ENCODE measurements around the gene PTPRM. TPM values are rescaled to one million over a fixed set of nuclear protein-coding genes. Genes with fewer than 3 reads are reported as not detected.
A peak's percentile ranks its signal among the peaks of the same experiment; 100 is the strongest.

The PTPRM gene
- total and polyA plus RNA-seq, 4 donors: 61.1 to 146 (median 87.5) TPM

- no peaks in the 10 kb centered on the region for H3K36me3 ChIP-seq (ENCODE audit: control insufficient read depth in 4 of 4, insufficient read depth in 4 of 4, low read length in 4 of 4)
- no peak for ATAC-seq (ENCODE audit: insufficient read depth, low FRiP score)
- H3K9ac ChIP-seq (ENCODE audit: insufficient read depth in 1 of 2, low read length in 2 of 2): no peak overlapping the region
- H3K4me3 ChIP-seq: no peak overlapping the region
- no peaks in the 10 kb centered on the region for H3K27me3 ChIP-seq (ENCODE audit: control insufficient read depth in 3 of 3, insufficient read depth in 3 of 3, low read length in 2 of 3)
- no peak for DNase-seq
- no peaks in the 10 kb centered on the region for H3K9me3 ChIP-seq (ENCODE audit: control insufficient read depth in 4 of 4, insufficient read depth in 3 of 4, low read length in 3 of 4)
- 84 to 89% methylated on average over 5 of the region's 5 CpGs for WGBS, 2 donors
- no peak for TF ChIP-seq CTCF (IDR thresholded peaks at IDR 0.05; ENCODE audit: control extremely low read depth, extremely low read depth)
- peaks cover 2 to 63% (median 30%) of the 10 kb centered on the region in 5 donors for H3K4me1 ChIP-seq (ENCODE audit: control insufficient read depth in 5 of 5, insufficient read depth in 5 of 5, low read length in 5 of 5)
- no peak overlapping the region for H3K27ac ChIP-seq (ENCODE audit: low read depth in 1 of 2, low read length in 1 of 2)
These were observed 183.8 kb downstream of the PTPRM start for GRCh38 chr18:7750966-7751365.

GRCh38 chr18:7754258-7754657 lies 187.1 kb downstream of the PTPRM start:
- Histone ChIP-seq H3K9me3 (ENCODE audit: control insufficient read depth in 4 of 4, insufficient read depth in 3 of 4, low read length in 3 of 4) (no peaks in the 10 kb centered on the region), H3K4me1 (ENCODE audit: control insufficient read depth in 5 of 5, insufficient read depth in 5 of 5, low read length in 5 of 5) (peaks cover 2 to 60% (median 22%) of the 10 kb centered on the region in 5 donors), H3K9ac (ENCODE audit: insufficient read depth in 1 of 2, low read length in 2 of 2) (no peak overlapping the region), H3K27me3 (ENCODE audit: control insufficient read depth in 3 of 3, insufficient read depth in 3 of 3, low read length in 2 of 3) (no peaks in the 10 kb centered on the region), H3K4me3 (no peak overlapping the region), H3K36me3 (ENCODE audit: control insufficient read depth in 4 of 4, insufficient read depth in 4 of 4, low read length in 4 of 4) (no peaks in the 10 kb centered on the region), H3K27ac (ENCODE audit: low read depth in 1 of 2, low read length in 1 of 2) (peak overlapping the region in 1 of 2 donors; percentile 6)
- 72 to 82% methylated on average over 1 of the region's 1 CpG for WGBS, 2 donors
- ATAC-seq (ENCODE audit: insufficient read depth, low FRiP score): no peak
- DNase-seq: no peak
- TF ChIP-seq CTCF (IDR thresholded peaks at IDR 0.05; ENCODE audit: control extremely low read depth, extremely low read depth): no peak

GRCh38 chr18:7754725-7755181 lies 187.6 kb downstream of the PTPRM start:
- Histone ChIP-seq H3K9me3 (ENCODE audit: control insufficient read depth in 4 of 4, insufficient read depth in 3 of 4, low read length in 3 of 4) (no peaks in the 10 kb centered on the region), H3K4me1 (ENCODE audit: control insufficient read depth in 5 of 5, insufficient read depth in 5 of 5, low read length in 5 of 5) (peaks cover 2 to 55% (median 20%) of the 10 kb centered on the region in 5 donors), H3K4me3 (no peak overlapping the region), H3K27ac (ENCODE audit: low read depth in 1 of 2, low read length in 1 of 2) (peak overlapping the region; percentile 6 to 33), H3K36me3 (ENCODE audit: control insufficient read depth in 4 of 4, insufficient read depth in 4 of 4, low read length in 4 of 4) (no peaks in the 10 kb centered on the region), H3K27me3 (ENCODE audit: control insufficient read depth in 3 of 3, insufficient read depth in 3 of 3, low read length in 2 of 3) (no peaks in the 10 kb centered on the region), H3K9ac (ENCODE audit: insufficient read depth in 1 of 2, low read length in 2 of 2) (no peak overlapping the region)
- WGBS, 2 donors: 51 to 83% methylated on average over 7 of the region's 7 CpGs
- ATAC-seq (ENCODE audit: insufficient read depth, low FRiP score): no peak
- TF ChIP-seq CTCF (IDR thresholded peaks at IDR 0.05; ENCODE audit: control extremely low read depth, extremely low read depth): no peak
- no peak for DNase-seq

Measured in lung (tissue), 12 donors.